ACC112 (cell line): ENCODE measurements around the gene CCDC6.

Experiments used
- H2AFZ ChIP-seq: fragments of 200-600 bp; sonication (generic); one replicate; pipeline ENCODE4 v1.6.0; 2017; ENCODE audit warnings: antibody characterized with exemption, low read length; ENCODE audit not compliant: unreplicated experiment
- H3K27ac ChIP-seq: fragments of 200-600 bp; sonication (generic); 2 replicates; pipeline ENCODE4 v1.5.1; 2014; ENCODE audit warnings: low read depth, mild to moderate bottlenecking, antibody characterized with exemption, low read length, moderate library complexity
- H3K27me3 ChIP-seq: fragments of 200-600 bp; sonication (generic); 2 replicates; pipeline ENCODE4 v1.6.1; 2014; ENCODE audit warnings: mild to moderate bottlenecking, antibody characterized with exemption, low read length, moderate library complexity, mixed read lengths; ENCODE audit not compliant: insufficient read depth
- H3K36me3 ChIP-seq: fragments of 200-600 bp; sonication (generic); 2 replicates; pipeline ENCODE4 v1.6.1; 2016; ENCODE audit warnings: mild to moderate bottlenecking, antibody characterized with exemption, low read length, moderate library complexity, mixed read lengths; ENCODE audit not compliant: insufficient read depth
- H3K4me1 ChIP-seq: fragments of 200-600 bp; sonication (generic); one replicate; pipeline ENCODE4 v1.6.1; 2016; ENCODE audit warnings: low read length, mixed read lengths; ENCODE audit not compliant: insufficient read depth, unreplicated experiment, control insufficient read depth
- H3K4me3 ChIP-seq: fragments of 200-600 bp; sonication (generic); 2 replicates; pipeline ENCODE4 v1.5.1; 2014; ENCODE audit warnings: mild to moderate bottlenecking, low read depth, low read length
- H3K79me2 ChIP-seq: fragments of 200-600 bp; sonication (generic); one replicate; pipeline ENCODE4 v1.6.0; 2016; ENCODE audit warnings: low read length; ENCODE audit not compliant: control insufficient read depth, unreplicated experiment, insufficient read depth

The CCDC6 gene

DNA sequence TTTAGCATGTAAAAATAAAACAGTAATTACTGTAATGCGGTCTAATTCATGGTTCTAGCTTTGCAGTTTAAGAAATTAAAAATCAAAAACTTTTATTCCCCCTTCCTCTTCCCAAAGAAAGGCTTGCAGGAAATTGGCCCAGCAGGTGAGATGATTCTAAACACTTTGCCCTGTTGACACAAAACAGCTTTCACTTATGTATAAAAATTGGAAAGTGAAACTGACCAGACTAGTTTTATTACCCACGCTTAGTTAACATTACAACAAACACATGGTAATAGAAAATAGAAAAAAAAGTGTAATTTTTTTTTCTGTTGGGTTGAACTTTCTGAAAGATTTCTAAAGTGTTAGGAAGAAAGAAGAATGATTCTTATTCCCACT, 1.2 kb upstream of the CCDC6 start:
- Histone ChIP-seq H3K27ac (peak overlapping the region; percentile 93), H3K4me1 (peaks cover 16% of the 10 kb centered on the region)

DNA sequence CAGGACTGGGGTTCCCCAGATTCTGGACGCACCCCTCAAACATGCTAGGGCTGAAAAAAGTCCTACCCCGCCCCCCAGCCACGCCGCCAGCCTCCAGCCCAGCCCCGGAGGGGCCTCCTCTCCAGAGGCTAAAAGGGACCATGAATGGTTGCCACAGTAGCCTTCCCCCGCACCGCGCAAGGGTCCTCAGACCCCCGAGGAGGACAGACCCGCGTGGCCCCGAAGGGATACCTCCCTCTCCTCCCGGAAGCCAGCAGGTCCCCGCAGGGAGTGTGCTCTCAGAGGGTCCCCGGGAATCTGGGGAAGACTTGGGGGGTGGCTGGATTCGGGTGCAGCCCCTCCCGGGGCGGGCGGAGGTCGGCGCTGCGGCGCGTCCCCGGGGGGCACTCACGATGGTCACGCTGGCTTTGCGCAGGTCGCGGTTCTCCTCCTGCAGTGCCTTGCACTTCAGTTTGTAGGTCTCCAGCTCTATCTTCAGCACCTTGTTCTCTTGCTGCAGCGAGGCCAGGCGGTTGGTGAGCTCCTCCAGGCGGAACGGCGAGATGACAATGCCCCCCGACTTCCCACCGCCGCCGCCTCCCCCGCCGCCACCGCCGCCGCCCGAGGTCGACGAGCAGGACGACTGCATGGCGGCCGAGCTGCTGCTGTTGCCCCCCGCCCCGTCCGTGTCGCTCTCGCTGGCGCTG, 482 bp downstream of the CCDC6 start:
- no peaks in the 10 kb centered on the region for H3K36me3 ChIP-seq
- H3K4me1 ChIP-seq: peaks cover 16% of the 10 kb centered on the region
- H2AFZ ChIP-seq: peak overlapping the region; percentile 47
- H3K79me2 ChIP-seq: peaks cover 51% of the 10 kb centered on the region
- no peaks in the 10 kb centered on the region for H3K27me3 ChIP-seq
- H3K27ac ChIP-seq: no peak overlapping the region
- H3K4me3 ChIP-seq: peak overlapping the region; percentile 89

More for the DNA sequence above, 1.2 kb upstream of the CCDC6 start:
- Histone ChIP-seq H2AFZ (peak overlapping the region; percentile 98), H3K36me3 (no peaks in the 10 kb centered on the region), H3K79me2 (peaks cover 35% of the 10 kb centered on the region), H3K27me3 (no peaks in the 10 kb centered on the region), H3K4me3 (peak overlapping the region; percentile 89)

DNA sequence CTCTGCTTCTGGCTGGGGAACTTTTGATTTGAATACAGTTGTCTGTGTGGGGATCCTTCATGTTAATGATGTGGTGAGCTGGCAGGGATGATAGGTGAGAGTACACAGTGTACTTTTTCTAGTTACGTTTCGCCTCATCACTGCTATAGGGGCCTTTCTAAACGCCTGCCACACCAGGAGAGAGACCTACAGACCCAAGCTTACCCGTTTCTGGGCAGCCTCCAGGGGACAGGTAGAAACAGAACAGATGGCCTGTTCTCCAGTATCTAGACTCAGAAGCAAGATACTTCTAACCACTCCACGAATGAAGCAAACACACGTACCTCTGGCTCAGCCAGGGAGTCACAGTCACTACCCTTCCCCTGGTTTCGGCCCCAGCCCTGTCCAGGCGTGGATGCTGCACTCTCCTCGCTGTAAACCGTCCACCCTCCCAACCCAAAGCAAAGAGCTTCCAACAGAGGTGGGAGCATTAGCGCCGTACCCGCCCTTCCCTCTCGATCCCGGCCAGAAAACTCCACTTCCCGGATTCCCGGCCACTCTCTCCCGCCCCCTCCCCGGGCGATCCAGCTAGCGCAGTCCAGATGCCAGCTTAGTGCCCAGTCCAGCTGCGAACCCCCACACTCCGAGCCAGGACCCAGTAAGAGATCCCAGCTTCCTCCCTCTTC, 1.2 kb downstream of the CCDC6 start:
- H3K36me3 ChIP-seq: no peaks in the 10 kb centered on the region
- peak overlapping the region; percentile 47 for H2AFZ ChIP-seq
- peak overlapping the region; percentile 2; the same call in 1 of the 2 replicates for H3K27ac ChIP-seq
- H3K4me1 ChIP-seq: peaks cover 16% of the 10 kb centered on the region
- H3K4me3 ChIP-seq: peak overlapping the region; percentile 89
- H3K27me3 ChIP-seq: no peaks in the 10 kb centered on the region
- H3K79me2 ChIP-seq: peaks cover 58% of the 10 kb centered on the region

DNA sequence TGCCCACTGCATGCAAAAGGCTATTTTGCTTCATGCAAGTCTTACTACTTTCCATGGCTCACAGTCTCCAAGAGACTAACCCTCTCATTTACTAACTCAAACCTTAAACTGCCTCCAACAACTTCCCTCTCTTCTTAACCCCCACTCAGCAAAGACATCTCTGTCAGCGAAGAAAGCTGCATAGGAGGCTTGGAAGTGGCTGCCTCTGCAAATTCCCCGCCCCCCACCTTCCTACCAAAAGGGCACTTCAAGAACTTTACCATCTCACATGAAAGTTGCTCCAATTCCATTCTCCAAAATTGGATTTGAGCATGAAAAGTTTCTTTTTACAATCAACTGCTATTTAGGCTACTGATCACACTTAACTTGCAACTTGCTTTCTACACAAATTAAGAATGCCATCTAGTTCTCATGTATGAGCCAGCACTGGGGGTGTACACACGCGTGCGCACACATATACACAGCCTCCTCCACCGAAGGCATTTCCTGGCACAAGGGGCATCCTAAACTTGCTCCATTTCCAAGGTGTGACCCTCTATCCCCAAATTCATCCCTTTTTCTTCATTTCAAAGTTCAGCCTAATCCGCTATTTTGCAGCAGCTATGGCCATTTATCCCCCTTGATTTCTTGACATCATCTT, 1.8 kb downstream of the CCDC6 start:
- Histone ChIP-seq H3K79me2 (peaks cover 64% of the 10 kb centered on the region), H3K27me3 (no peaks in the 10 kb centered on the region), H3K4me3 (peak overlapping the region; percentile 89), H3K36me3 (no peaks in the 10 kb centered on the region), H2AFZ (no peak overlapping the region), H3K27ac (no peak overlapping the region), H3K4me1 (peaks cover 16% of the 10 kb centered on the region)

DNA sequence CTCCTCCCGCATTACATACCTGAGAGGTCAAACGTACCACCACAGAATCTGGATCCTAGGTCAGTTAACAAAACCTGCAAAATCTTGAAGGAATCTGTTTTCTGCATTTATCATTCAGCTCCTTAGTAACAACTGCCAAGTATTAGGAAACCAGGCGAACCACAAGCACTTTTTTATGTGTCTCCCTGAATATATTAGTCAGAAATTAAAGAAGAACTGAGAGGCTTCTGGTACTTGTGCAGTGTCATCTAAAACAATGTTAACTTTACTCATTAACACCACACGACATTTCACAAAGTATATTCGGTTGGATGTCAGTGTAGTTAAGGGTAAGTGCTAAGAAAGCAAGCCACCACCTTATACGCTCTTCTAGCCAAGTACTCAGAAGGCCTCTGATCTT, 2.5 kb downstream of the CCDC6 start:
- Histone ChIP-seq H3K79me2 (peaks cover 71% of the 10 kb centered on the region), H2AFZ (no peak overlapping the region), H3K4me1 (peaks cover 16% of the 10 kb centered on the region), H3K4me3 (peak overlapping the region; percentile 89), H3K27me3 (no peaks in the 10 kb centered on the region), H3K36me3 (no peaks in the 10 kb centered on the region), H3K27ac (no peak overlapping the region)

DNA sequence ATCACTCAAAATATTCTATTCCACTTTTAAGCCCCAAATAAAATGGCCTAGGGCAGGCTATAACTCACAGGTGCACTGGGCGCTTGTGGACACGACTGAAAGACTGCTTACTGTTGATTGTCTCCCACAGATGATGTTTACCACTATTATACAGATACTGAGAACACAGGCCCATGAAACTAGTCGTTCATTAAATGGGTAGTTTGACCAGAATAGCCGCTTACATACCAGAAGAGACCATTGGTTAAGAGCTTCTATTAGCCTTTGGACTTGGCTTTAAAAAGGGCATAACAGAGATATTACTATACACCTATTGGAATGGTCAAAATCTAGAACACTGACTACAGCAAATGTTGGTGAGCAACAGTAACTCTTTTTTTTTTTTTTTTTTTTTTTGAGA, 4.3 kb downstream of the CCDC6 start:
- no peak overlapping the region for H3K27ac ChIP-seq
- peaks cover 11% of the 10 kb centered on the region for H3K4me1 ChIP-seq
- no peaks in the 10 kb centered on the region for H3K36me3 ChIP-seq
- H3K79me2 ChIP-seq: peaks cover 84% of the 10 kb centered on the region
- H2AFZ ChIP-seq: no peak overlapping the region
- no peak overlapping the region for H3K4me3 ChIP-seq
- no peaks in the 10 kb centered on the region for H3K27me3 ChIP-seq

DNA sequence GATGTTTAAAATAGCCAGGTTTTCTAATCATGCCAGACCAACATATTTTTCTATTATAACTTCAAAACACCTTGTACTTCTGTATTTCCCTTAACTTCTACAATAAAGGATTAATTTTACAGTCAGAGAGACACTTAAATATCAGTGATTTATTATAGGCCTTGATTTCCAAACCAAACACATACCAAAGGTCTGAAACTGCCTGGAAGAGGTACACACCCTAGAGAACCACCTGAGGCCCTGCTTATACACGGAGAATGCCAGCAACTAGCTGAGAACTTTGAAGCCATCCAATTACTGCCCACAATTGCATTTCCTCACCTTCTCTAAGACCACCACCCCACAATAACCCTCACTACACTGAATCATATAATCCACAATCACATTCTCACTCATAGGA, 4.9 kb downstream of the CCDC6 start:
- Histone ChIP-seq H3K4me1 (peaks cover 11% of the 10 kb centered on the region), H2AFZ (no peak overlapping the region), H3K79me2 (peaks cover 89% of the 10 kb centered on the region), H3K27ac (no peak overlapping the region), H3K4me3 (no peak overlapping the region), H3K36me3 (no peaks in the 10 kb centered on the region), H3K27me3 (no peaks in the 10 kb centered on the region)

DNA sequence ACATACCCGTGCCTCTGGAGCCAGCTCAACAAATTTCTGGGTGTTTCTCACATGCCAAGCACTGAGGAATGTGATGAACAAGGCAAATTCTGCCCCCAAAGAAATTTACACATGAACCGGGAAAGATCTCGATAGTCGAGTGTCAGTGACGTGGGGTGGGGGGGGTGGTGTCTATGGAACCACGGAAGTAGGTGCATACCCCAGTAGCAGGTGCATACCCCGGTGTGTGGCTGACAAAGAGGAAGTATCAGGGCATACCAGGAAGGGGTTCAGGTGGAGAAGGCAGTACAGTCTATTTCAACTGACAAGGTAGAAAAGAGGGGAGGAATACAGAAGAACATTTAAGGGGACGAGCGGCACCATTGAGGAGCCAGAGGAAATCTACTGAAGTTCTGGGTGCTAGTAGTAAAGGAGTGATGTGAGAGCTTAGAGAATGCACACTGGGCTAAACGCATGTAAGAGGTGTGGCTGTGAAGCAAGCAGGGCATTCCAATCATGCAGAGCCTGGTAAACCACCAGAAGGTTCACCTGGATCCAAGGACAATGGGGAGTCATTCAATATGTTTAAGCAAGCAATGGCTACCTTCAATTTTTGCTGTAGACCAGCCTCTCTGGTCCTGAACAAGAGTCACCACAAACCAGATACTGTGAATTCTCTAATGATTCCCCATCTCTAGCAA, 6.2 kb downstream of the CCDC6 start:
- Histone ChIP-seq H2AFZ (no peak overlapping the region), H3K4me1 (peaks cover 11% of the 10 kb centered on the region), H3K4me3 (no peak overlapping the region), H3K36me3 (no peaks in the 10 kb centered on the region), H3K27ac (no peak overlapping the region), H3K79me2 (peaks cover 92% of the 10 kb centered on the region), H3K27me3 (no peaks in the 10 kb centered on the region)

DNA sequence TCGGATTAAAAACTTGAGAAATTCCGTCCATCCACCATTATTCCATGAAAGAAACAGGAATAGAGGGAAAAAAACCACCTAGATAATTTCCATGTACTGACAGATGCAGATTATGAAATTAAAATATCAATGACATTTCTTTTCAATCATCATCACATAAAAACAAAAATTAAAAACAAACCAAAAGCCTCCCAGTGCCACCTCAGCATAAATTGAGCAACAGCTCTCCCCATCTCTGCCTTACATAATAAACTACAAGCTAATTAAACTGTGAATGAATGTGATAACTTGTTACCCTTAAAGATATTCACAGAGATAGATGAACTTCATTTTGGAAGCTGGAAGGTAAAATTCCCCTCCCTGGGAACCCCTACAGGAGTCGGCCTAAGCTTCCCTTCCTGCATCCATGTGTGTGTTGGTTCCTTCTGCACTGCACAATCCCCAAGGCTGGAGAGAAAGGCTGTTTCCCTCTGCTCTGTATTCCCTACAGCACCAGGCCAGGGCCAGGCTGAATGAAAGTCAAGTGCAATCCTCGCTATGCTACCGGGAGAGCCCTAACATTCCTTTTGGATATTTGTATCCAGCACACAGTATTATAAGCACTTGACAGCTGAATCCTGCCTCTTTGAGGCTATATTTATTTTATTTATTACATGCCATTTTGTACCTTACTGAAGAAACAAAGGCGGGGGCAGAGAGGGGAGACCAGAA, 8.1 kb downstream of the CCDC6 start:
- H3K4me1 ChIP-seq: peaks cover 9% of the 10 kb centered on the region
- no peak overlapping the region for H3K27ac ChIP-seq
- H2AFZ ChIP-seq: no peak overlapping the region
- no peak overlapping the region for H3K4me3 ChIP-seq
- H3K36me3 ChIP-seq: no peaks in the 10 kb centered on the region
- no peaks in the 10 kb centered on the region for H3K27me3 ChIP-seq
- peaks cover 89% of the 10 kb centered on the region for H3K79me2 ChIP-seq

DNA sequence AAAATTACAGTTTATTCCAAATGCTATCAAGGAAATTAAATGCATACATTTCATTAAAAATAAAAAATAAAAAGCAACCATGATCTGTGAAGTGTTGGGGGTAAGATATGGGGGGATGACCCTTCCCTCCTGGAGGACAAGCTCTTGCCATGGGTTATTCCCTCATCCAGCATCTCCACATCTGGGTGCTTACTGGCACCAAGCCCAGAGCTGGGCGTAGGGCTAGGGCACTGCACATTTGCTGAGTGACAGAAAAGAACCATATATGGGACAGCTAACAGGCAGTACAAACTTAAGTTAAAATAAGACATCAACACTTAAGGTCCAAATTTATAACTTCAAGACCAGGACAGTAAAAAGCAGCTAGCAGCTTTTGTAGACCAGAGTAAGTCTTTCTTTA, 10.2 kb downstream of the CCDC6 start:
- no peak overlapping the region for H3K4me3 ChIP-seq
- H3K79me2 ChIP-seq: peaks cover 88% of the 10 kb centered on the region
- H3K27ac ChIP-seq: no peak overlapping the region
- H3K36me3 ChIP-seq: no peaks in the 10 kb centered on the region
- H3K27me3 ChIP-seq: no peaks in the 10 kb centered on the region
- peaks cover 9% of the 10 kb centered on the region for H3K4me1 ChIP-seq
- H2AFZ ChIP-seq: no peak overlapping the region
